Activated naive CD4-positive, alpha-beta T cell treated with anti-CD3 and anti-CD28 coated beads, Interleukin-2, amount 50 U/mL, for 24 hours (primary cell): ENCODE results near the gene GNRH2.

Source experiments
- H3K27ac Mint-ChIP-seq: one replicate; pipeline ENCODE4 v1.8.0; 2021; ENCODE audit warnings: mild to moderate bottlenecking, mixed read lengths
- H3K27me3 Mint-ChIP-seq: one replicate; pipeline ENCODE4 v1.8.0; 2021; ENCODE audit warnings: mixed read lengths
- H3K36me3 Mint-ChIP-seq: one replicate; pipeline ENCODE4 v1.8.0; 2021; ENCODE audit warnings: mixed read lengths
- H3K4me1 Mint-ChIP-seq: one replicate; pipeline ENCODE4 v1.8.0; 2021; ENCODE audit warnings: mixed read lengths
- H3K4me3 Mint-ChIP-seq: one replicate; pipeline ENCODE4 v1.8.0; 2021; ENCODE audit warnings: mild to moderate bottlenecking, mixed read lengths
- H3K9me3 Mint-ChIP-seq: one replicate; pipeline ENCODE4 v1.8.0; 2021; ENCODE audit warnings: mixed read lengths

Gene GNRH2

GRCh38 chr20:3080939-3081388 lies 37.5 kb downstream of the GNRH2 start:
- Mint-ChIP-seq H3K27ac (no peak overlapping the region), H3K4me1 (peaks cover 17% of the 10 kb centered on the region), H3K4me3 (no peak overlapping the region), H3K27me3 (peaks cover 14% of the 10 kb centered on the region), H3K9me3 (no peaks in the 10 kb centered on the region), H3K36me3 (no peaks in the 10 kb centered on the region)

DNA sequence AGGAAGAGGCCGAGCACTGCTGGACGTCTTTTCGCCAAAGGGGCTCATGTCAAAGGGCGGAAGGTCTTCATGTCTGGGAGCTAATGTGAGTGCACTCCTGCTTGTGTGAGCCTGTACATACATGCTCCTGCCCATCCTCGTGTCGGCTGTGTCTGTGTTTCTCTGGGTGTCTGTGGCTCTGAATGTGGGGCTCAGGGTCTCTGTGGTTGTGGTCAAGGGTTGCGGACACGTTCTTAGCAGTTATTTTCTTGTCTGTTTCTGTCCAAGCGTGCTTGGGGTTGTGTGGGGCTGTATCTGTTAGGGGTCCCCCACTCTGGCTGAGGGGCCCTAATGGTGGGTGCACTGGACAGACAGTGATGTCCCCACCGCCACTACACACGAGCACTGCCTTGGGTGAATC lies 38.2 kb downstream of the GNRH2 start:
- H3K4me1 Mint-ChIP-seq = peaks cover 16% of the 10 kb centered on the region
- peaks cover 14% of the 10 kb centered on the region for H3K27me3 Mint-ChIP-seq
- H3K4me3 Mint-ChIP-seq = peak overlapping the region; percentile 23
- H3K27ac Mint-ChIP-seq = no peak overlapping the region
- no peaks in the 10 kb centered on the region for H3K36me3 Mint-ChIP-seq
- no peaks in the 10 kb centered on the region for H3K9me3 Mint-ChIP-seq

DNA sequence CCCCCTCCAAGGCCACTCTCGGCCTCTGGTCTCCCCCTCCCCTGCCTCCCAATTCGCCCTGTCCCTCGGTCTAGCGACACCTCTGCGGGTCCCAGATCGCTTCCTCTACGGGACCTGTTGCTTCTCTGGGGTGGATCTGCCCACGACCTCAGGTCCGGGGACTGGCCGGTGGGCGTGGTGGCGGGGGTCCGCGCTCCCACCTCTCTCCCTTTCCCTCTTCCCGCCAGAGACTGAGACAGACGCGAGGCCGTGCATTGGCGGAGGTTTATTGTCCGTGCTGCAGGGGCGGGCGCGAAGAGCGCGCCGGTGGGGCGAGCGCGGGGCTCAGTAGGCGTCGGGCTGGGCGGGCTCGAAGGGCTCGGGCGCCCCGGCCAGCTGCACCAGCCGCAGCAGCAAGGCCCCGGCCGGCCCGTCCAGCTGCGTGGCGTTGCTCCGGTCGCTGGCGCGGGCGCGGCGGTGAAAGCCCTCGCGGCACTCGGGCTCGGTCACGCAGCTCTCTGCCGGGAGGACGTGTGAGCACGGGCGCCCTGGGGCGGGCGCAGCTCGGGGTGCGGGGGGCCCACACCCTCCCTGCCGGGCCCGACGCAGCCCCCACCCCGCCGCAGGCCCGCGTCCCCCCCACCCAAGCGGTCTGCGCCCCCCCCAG lies 39.0 kb downstream of the GNRH2 start:
- H3K9me3 Mint-ChIP-seq = no peaks in the 10 kb centered on the region
- no peak overlapping the region for H3K27ac Mint-ChIP-seq
- H3K27me3 Mint-ChIP-seq = peaks cover 14% of the 10 kb centered on the region
- H3K4me1 Mint-ChIP-seq = peaks cover 9% of the 10 kb centered on the region
- H3K4me3 Mint-ChIP-seq = peak overlapping the region; percentile 23
- H3K36me3 Mint-ChIP-seq = no peaks in the 10 kb centered on the region

DNA sequence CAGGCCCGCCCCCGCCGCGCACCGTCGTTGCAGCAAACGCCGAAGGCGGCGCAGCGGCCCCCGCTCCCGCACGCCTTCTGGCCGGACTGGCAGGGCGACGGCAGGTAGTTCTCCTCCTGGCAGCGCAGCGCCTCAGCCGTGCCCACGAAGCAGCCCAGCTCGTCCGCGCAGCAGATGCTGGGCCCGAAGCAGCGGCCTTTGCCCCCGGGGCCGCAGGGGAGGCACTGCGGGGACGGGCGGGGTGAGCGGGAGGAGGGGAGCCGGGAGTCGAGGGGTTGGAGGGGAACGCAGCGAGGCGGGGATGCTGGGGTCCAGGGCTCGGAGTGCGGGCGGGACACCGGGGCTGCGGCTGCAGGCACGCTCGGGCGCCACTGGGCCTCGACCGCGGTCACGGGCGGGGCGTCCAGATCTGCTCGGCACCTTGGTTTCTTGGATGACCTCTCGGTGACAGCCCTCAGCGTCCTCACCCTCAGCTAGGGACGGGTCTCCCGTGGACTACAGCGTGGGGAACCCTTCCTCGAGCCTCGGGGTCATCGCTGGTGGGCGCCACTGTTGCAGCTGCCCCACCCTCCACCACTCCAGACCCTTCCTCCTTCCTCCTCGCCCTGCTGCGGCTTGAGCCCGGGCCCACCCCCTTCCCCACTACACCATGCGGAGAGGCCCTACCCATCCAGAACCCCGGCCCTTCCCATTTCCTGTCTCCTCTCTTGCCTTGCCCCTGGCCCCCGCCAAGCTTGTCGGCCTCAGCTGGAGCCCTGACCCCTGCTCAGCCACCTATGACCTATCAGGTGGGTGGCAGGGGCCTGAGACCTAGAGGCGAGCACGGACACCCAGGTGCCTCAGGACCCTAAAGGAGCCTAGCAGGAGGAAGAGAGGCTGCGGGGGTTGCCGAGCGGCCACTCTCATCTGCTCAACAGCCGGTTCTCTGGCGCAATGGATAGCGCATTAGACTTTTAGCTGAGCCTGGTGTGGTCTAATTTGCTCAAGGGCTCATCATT lies 39.8 kb downstream of the GNRH2 start:
- Mint-ChIP-seq H3K4me1 (peaks cover 3% of the 10 kb centered on the region), H3K4me3 (peak overlapping the region; percentile 64), H3K9me3 (no peaks in the 10 kb centered on the region), H3K36me3 (no peaks in the 10 kb centered on the region), H3K27me3 (peaks cover 14% of the 10 kb centered on the region), H3K27ac (no peak overlapping the region)

GRCh38 chr20:3084283-3084985 lies 41.0 kb downstream of the GNRH2 start, which contains the start of gene AVP:
TSS of gene AVP (minus strand) at chr20:3084724. CDS start at chr20:3084674, 50 bp downstream.
- peak within 1 kb of the TSS; percentile 64 for H3K4me3 Mint-ChIP-seq
- no peaks in the 10 kb centered on the region for H3K9me3 Mint-ChIP-seq
- H3K27ac Mint-ChIP-seq = peak within 1 kb of the TSS; percentile 79
- peaks cover 3% of the 10 kb centered on the region for H3K4me1 Mint-ChIP-seq
- H3K27me3 Mint-ChIP-seq = peaks cover 14% of the 10 kb centered on the region
- H3K36me3 Mint-ChIP-seq = no peaks in the 10 kb centered on the region

DNA sequence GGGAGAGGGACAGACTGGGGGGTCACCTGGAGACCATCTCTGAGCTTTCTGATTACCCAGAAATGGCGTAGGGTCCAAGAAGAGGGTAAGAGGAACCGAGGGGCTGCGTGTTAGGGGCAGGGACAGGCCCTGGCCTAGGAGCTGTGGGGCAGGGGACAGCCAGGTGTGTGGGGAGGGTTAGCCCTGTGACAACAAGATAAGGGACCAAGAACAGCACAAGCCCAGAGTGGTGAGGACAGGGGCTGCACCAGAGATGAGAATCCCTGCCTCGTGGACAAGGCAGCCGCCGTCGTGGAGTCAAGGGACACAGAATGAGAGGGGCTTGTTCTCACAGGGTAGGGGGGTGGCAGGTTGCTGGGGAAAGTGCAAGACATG lies 41.6 kb downstream of the GNRH2 start:
- Mint-ChIP-seq H3K4me3 (no peak overlapping the region), H3K36me3 (no peaks in the 10 kb centered on the region), H3K27ac (peak overlapping the region; percentile 59), H3K27me3 (peaks cover 13% of the 10 kb centered on the region), H3K4me1 (peaks cover 8% of the 10 kb centered on the region), H3K9me3 (no peaks in the 10 kb centered on the region)

DNA sequence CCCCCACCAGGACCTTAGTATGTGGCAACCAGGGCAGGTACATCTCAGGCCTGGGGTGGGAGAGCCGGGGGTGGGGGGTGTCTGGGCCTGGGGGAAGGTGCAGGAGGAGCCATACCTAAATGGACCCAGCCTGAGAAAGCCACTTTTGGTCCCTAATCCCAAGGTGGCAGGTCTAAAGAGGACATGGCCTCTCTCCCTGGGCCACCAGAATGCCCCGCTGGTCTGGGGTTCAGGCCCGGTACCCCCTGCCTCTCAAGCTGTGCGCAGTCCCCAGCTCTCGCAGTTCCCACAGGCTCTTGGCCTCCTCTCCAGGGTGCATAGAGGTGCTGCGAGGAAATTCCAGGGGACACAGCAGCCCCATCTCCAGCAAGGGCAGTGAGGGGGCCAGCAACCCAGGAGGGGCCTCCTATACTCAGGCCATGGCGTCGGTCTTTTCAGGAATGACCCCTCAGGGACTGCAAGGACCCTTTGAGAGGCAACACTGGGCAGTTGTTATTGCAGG lies 42.2 kb downstream of the GNRH2 start:
- H3K4me3 Mint-ChIP-seq = no peak overlapping the region
- H3K9me3 Mint-ChIP-seq = no peaks in the 10 kb centered on the region
- H3K4me1 Mint-ChIP-seq = peaks cover 15% of the 10 kb centered on the region
- no peaks in the 10 kb centered on the region for H3K36me3 Mint-ChIP-seq
- no peak overlapping the region for H3K27ac Mint-ChIP-seq
- peaks cover 13% of the 10 kb centered on the region for H3K27me3 Mint-ChIP-seq

DNA sequence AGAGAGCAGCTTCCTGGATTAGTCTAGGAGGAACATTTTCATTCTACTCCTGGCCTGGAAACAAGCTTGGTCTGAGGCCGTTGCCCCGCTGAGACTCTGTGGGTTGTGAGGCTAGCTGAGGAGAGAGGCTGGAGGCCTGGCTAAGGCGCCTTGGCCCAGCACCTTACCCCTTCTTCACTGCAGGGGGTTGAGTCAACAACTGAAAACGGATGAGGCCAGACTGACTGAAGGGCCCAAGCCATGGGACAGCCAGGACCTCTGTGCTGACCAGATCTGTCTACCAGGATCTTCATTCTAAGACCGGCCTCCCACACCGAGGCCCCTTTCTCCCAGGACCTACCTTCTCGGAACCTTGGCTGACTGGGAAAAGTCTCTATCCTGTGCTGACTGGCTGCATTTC lies 44.6 kb downstream of the GNRH2 start:
- Mint-ChIP-seq H3K4me3 (no peak overlapping the region), H3K9me3 (no peaks in the 10 kb centered on the region), H3K27me3 (peaks cover 4% of the 10 kb centered on the region), H3K36me3 (no peaks in the 10 kb centered on the region), H3K4me1 (peaks cover 33% of the 10 kb centered on the region), H3K27ac (no peak overlapping the region)

DNA sequence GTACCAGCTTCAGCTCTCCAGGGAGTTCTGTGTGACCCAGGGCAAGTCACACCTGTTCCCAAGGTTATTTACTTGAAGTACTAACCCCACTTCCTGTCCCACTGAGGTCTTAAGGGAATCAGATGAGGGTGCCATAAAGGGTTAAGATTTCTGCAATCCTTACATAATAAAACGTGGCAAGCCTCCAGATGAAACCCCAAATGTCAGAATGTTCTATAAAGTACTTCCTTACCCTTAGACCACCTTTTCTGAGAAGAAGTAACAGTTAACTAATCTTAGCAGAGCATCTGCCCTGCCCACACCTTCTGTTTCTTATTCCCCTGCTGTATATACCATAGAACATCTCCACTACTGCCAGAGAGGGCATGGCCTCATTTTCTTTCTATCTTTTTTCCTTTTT lies 47.1 kb downstream of the GNRH2 start:
- Mint-ChIP-seq H3K4me3 (no peak overlapping the region), H3K27ac (no peak overlapping the region), H3K36me3 (no peaks in the 10 kb centered on the region), H3K27me3 (no peaks in the 10 kb centered on the region), H3K4me1 (peaks cover 41% of the 10 kb centered on the region), H3K9me3 (no peaks in the 10 kb centered on the region)

- Mint-ChIP-seq H3K36me3 (no peaks in the 10 kb centered on the region), H3K4me1 (peaks cover 46% of the 10 kb centered on the region)
Measured at GRCh38 chr20:3092611-3093379, 49.4 kb downstream of the GNRH2 start.

DNA sequence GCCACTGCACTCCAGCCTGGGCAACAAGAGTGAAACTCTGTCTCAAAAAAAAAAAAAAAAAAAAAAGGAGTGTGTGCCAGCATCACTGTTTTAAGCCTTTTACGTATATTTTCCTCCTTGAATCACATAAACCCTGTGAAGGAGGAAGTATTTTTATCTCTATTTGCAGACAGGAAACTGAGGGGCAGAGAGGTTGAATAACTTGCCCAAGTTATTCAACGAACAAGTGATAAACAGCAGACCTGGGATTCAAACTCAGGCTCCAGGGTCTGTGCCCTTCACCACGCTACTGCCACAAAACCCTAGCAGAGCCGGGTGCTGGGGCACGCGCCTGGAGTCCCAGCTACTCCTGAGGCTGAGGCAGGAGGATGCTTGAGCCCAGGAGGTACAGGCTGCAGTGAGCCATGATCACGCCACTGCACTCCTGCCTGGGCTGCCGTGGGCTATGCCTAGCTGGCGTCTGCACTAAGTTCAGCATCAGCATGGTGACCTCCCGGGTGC lies 50.5 kb downstream of the GNRH2 start:
- Mint-ChIP-seq H3K36me3 (no peaks in the 10 kb centered on the region), H3K4me1 (peaks cover 46% of the 10 kb centered on the region), H3K27ac (peak overlapping the region; percentile 85), H3K27me3 (no peaks in the 10 kb centered on the region), H3K4me3 (peak overlapping the region; percentile 76), H3K9me3 (no peaks in the 10 kb centered on the region)

More at GRCh38 chr20:3092611-3093379, 49.4 kb downstream of the GNRH2 start:
- Mint-ChIP-seq H3K27me3 (no peaks in the 10 kb centered on the region), H3K9me3 (no peaks in the 10 kb centered on the region), H3K27ac (peak overlapping the region; percentile 100), H3K4me3 (peak overlapping the region; percentile 92)

DNA sequence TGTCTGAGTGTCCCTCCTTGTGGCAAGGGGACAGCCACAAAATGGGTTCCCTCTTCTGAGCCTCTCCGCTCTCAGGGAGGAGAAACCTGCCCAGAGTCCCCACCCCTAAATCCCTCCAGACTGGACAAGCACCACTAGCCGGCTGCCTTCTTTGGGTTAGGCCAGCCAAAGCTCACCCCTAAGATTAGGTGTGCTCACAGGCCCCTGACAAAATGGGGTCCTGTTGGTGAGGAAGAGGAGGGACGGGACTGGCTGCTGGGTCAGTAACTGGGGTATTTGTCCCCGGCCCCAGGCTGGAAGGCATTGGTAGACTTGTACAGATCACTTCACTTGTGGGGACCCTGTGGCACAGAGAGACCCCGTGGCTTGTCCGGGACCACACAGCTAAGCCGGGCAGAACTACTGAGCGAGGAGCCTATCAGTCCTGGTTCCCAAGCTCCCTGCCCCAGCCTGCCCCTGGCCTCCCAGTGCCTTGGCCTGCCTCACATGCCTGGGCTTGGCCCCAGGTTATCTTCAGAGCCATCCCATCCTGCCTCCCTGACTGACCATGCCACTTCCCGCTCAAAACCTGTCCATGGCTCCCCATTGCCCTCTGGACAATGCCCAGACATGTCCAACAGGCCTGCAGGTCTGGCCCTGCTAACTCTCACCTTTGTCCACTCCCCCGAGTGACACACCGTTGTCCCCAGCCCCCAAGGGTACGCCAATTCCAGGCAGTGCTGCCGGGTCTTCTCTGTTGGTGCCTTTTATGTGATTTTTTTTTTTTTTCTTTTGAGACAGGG lies 51.6 kb downstream of the GNRH2 start:
- peaks cover 41% of the 10 kb centered on the region for H3K4me1 Mint-ChIP-seq
- peak overlapping the region; percentile 51 for H3K27ac Mint-ChIP-seq
- H3K36me3 Mint-ChIP-seq = no peaks in the 10 kb centered on the region
- no peaks in the 10 kb centered on the region for H3K9me3 Mint-ChIP-seq
- H3K4me3 Mint-ChIP-seq = peak overlapping the region; percentile 36
- H3K27me3 Mint-ChIP-seq = no peaks in the 10 kb centered on the region
